Esophagus squamous epithelium (tissue), 4 donors: Measurements from ENCODE around the gene MUSTN1.

ENCODE experiments used
- POLR2A ChIP-seq, 4 donors: fragments of 450-650 bp; IDR thresholded peaks; one replicate each; pipeline ENCODE4 v1.6.1; 2017; ENCODE audit warnings: antibody characterized with exemption in 4 of 4, mild to moderate bottlenecking in 4 of 4, moderate library complexity in 3 of 4
- TF ChIP-seq, protein P1 (sequence below), 6 experiments: fragments of 450-650 bp in 4 of 6; fragments of 200-600 bp in 2 of 6; sonication (generic) in 2 of 6; IDR thresholded peaks; one replicate each; pipeline ENCODE4 v1.5.1; 2016 to 2019; ENCODE audit warnings: antibody characterized with exemption in 6 of 6, mild to moderate bottlenecking in 4 of 6, moderate library complexity in 4 of 6

DNA sequence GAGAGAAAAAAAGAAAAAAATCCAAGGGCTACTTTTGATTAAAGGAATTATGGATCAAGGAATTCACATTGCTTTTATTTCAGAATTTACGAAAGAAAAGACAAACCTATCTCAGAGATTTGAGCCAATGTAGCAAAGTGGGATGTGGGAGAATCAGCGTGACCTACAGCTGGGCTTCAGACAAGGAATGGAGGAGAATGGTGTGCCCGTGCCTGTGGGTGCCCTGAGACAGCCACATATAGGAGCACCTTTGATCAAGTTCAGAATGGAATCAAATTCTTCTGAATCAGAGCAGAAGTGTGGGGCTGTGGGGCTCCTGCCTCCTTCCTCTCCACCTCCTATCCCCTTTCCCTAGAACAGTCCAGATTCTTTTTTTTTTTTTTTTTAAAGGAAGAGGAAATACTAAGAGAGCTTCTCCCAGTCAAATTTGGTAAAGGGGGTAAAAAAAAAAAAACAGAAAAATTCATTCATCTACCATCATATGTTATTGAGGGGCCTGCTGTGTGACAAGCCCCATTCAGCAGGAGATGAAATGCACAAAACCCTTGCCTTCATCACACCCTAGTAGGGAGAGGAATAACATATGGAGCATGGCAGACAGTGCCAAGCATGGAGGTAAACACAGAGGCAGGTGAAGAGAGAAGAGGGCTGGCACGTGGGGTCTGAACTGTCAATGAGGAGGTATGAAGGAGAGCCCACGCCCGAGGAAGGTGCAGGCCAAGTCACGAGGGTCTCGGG is 25.0 kb upstream of the MUSTN1 start:
- TF ChIP-seq POLR2A (IDR thresholded peaks at IDR 0.05), result no peak
- TF ChIP-seq, protein P1, sequence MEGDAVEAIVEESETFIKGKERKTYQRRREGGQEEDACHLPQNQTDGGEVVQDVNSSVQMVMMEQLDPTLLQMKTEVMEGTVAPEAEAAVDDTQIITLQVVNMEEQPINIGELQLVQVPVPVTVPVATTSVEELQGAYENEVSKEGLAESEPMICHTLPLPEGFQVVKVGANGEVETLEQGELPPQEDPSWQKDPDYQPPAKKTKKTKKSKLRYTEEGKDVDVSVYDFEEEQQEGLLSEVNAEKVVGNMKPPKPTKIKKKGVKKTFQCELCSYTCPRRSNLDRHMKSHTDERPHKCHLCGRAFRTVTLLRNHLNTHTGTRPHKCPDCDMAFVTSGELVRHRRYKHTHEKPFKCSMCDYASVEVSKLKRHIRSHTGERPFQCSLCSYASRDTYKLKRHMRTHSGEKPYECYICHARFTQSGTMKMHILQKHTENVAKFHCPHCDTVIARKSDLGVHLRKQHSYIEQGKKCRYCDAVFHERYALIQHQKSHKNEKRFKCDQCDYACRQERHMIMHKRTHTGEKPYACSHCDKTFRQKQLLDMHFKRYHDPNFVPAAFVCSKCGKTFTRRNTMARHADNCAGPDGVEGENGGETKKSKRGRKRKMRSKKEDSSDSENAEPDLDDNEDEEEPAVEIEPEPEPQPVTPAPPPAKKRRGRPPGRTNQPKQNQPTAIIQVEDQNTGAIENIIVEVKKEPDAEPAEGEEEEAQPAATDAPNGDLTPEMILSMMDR (IDR thresholded peaks at IDR 0.05), result no peak
